T-helper 2 cell treated with Interferon-gamma antibody and Interleukin-4, amounts not matched to agents 100 ng/mL and 5 ng/mL, for 36 hours (primary cell): ENCODE measurements around the gene PANK4. TPM values are rescaled to one million over a fixed set of nuclear protein-coding genes. Genes with fewer than 3 reads are reported as not detected.

ENCODE experiments used
- intact Hi-C: fragments of 100-400 bp; cut with micrococcal nuclease; formaldehyde crosslinking; loops from one replicate; pipeline ENCODE4 v1.15.1; 2023
- total RNA-seq: library from RNA; stranded (reverse); gene quantifications from 2 replicates; pipeline ENCODE4 v1.2.3, GENCODE V29; 2022

PANK4 gene
- total RNA-seq, 1 donor from 2014 or later: 61.2 TPM

- intact Hi-C loops: no loop called here
These were observed 46.0 kb downstream of the PANK4 start for GRCh38 chr1:2480236-2480985.

- intact Hi-C loops: no loop called here
These were observed 46.8 kb downstream of the PANK4 start for GRCh38 chr1:2479618-2480017.

GRCh38 chr1:2479186-2479585, 47.2 kb downstream of the PANK4 start:
- intact Hi-C loops: no loop called here

- intact Hi-C loops: no loop called here
These were observed 48.5 kb downstream of the PANK4 start for GRCh38 chr1:2477791-2478499.

- intact Hi-C loops: no loop called here
These were observed 49.1 kb downstream of the PANK4 start for GRCh38 chr1:2477309-2477708.

GRCh38 chr1:2476061-2476999, 50.1 kb downstream of the PANK4 start, which contains the start of gene PLCH2:
Gene PLCH2, plus strand, starts transcription at chr1:2476289. Its CDS starts 300 bp downstream, at chr1:2476589.
- intact Hi-C loops: no loop called here

GRCh38 chr1:2475571-2475970, 50.8 kb downstream of the PANK4 start:
- intact Hi-C loops: no loop called here

GRCh38 chr1:2474933-2475371, 51.4 kb downstream of the PANK4 start:
- intact Hi-C loops: no loop called here

GRCh38 chr1:2474104-2474844, 52.1 kb downstream of the PANK4 start:
- intact Hi-C loops: no loop called here

GRCh38 chr1:2473198-2473597, 53.2 kb downstream of the PANK4 start:
- intact Hi-C loops: no loop called here

- intact Hi-C loops: no loop called here
These were observed 53.7 kb downstream of the PANK4 start for GRCh38 chr1:2472561-2473177.

- intact Hi-C loops: no loop called here
These were observed 54.3 kb downstream of the PANK4 start for GRCh38 chr1:2472109-2472508.

- intact Hi-C loops: no loop called here
These were observed 54.8 kb downstream of the PANK4 start for GRCh38 chr1:2471587-2472001.

- intact Hi-C loops: no loop called here
These were observed 55.3 kb downstream of the PANK4 start for GRCh38 chr1:2471159-2471471.

- intact Hi-C loops: no loop called here
These were observed 55.9 kb downstream of the PANK4 start for GRCh38 chr1:2470290-2471158.

- intact Hi-C loops: no loop called here
These were observed 57.1 kb downstream of the PANK4 start for GRCh38 chr1:2469103-2469940.

GRCh38 chr1:2468540-2468939, 57.9 kb downstream of the PANK4 start:
- intact Hi-C loops: no loop called here

GRCh38 chr1:2468041-2468472, 58.3 kb downstream of the PANK4 start:
- intact Hi-C loops: no loop called here
